ENCODE results near the gene RAB29.

The RAB29 gene

GRCh38 chr1:205767248-205767647 lies 8.0 kb downstream of the RAB29 start:
- in situ Hi-C loops (cut with MboI; ENCODE audit: low sequenced_read_pairs): no loop called here

GRCh38 chr1:205766570-205766969 lies 8.7 kb downstream of the RAB29 start:
- in situ Hi-C loops (cut with MboI; ENCODE audit: low sequenced_read_pairs): no loop called here

- in situ Hi-C loops (cut with MboI; ENCODE audit: low sequenced_read_pairs): no loop called here
These were observed 9.2 kb downstream of the RAB29 start for GRCh38 chr1:205766038-205766437.

- in situ Hi-C loops (cut with MboI; ENCODE audit: low sequenced_read_pairs): no loop called here
These were observed 10.7 kb downstream of the RAB29 start for GRCh38 chr1:205764578-205764977.

GRCh38 chr1:205763980-205764379 lies 11.3 kb downstream of the RAB29 start:
- in situ Hi-C loops (cut with MboI; ENCODE audit: low sequenced_read_pairs): no loop called here

GRCh38 chr1:205760606-205761005 lies 14.7 kb downstream of the RAB29 start:
- in situ Hi-C loops (cut with MboI; ENCODE audit: low sequenced_read_pairs): no loop called here

- in situ Hi-C loops (cut with MboI; ENCODE audit: low sequenced_read_pairs): no loop called here
These were observed 18.7 kb downstream of the RAB29 start for GRCh38 chr1:205756552-205756951.

GRCh38 chr1:205754857-205755256 lies 20.4 kb downstream of the RAB29 start:
- in situ Hi-C loops (cut with MboI; ENCODE audit: low sequenced_read_pairs): no loop called here

GRCh38 chr1:205751036-205751651 lies 24.1 kb downstream of the RAB29 start:
- in situ Hi-C loops (cut with MboI; ENCODE audit: low sequenced_read_pairs): no loop called here

- in situ Hi-C loops (cut with MboI; ENCODE audit: low sequenced_read_pairs): no loop called here
These were observed 24.9 kb downstream of the RAB29 start, which contains the start of gene NUCKS1 for GRCh38 chr1:205750138-205751035. Gene NUCKS1 (minus strand): TSS chr1:205750182. CDS start chr1:205749973, 209 bp downstream.

GRCh38 chr1:205749234-205750137 lies 25.8 kb downstream of the RAB29 start:
- in situ Hi-C loops (cut with MboI; ENCODE audit: low sequenced_read_pairs): no loop called here

- in situ Hi-C loops (cut with MboI; ENCODE audit: low sequenced_read_pairs): no loop called here
These were observed 26.7 kb downstream of the RAB29 start for GRCh38 chr1:205748403-205749233.

- in situ Hi-C loops (cut with MboI; ENCODE audit: low sequenced_read_pairs): no loop called here
These were observed 28.4 kb downstream of the RAB29 start for GRCh38 chr1:205746757-205747412.

GRCh38 chr1:205744403-205744802 lies 30.9 kb downstream of the RAB29 start:
- in situ Hi-C loops (cut with MboI; ENCODE audit: low sequenced_read_pairs): no loop called here

- in situ Hi-C loops (cut with MboI; ENCODE audit: low sequenced_read_pairs): no loop called here
These were observed 31.3 kb downstream of the RAB29 start for GRCh38 chr1:205743977-205744376.

GRCh38 chr1:205741681-205742080 lies 33.6 kb downstream of the RAB29 start:
- in situ Hi-C loops (cut with MboI; ENCODE audit: low sequenced_read_pairs): no loop called here

- in situ Hi-C loops (cut with MboI; ENCODE audit: low sequenced_read_pairs): no loop called here
These were observed 35.7 kb downstream of the RAB29 start for GRCh38 chr1:205739348-205740160.

GRCh38 chr1:205735218-205735617 lies 40.1 kb downstream of the RAB29 start:
- in situ Hi-C loops (cut with MboI; ENCODE audit: low sequenced_read_pairs): no loop called here

All from HL-60/S4 treated with phorbol 12-myristate 13-acetate at 8.2 ng/mL for 4 days and 3 days (cell line).